Ishikawa (cell line): ENCODE measurements around the gene CLMN.

Experiments
- CEBPB ChIP-seq: IDR thresholded peaks from 2 replicates; pipeline ENCODE4 v1.6.1; 2012
- CREB1 ChIP-seq: IDR thresholded peaks from 2 replicates; pipeline ENCODE4 v1.6.1; 2012; ENCODE audit warnings: low read depth
- EGR1 ChIP-seq: IDR thresholded peaks from 2 replicates; pipeline ENCODE4 v1.6.1; 2012
- EP300 ChIP-seq: IDR thresholded peaks from 2 replicates; pipeline ENCODE4 v1.6.1; 2012; ENCODE audit warnings: borderline replicate concordance
- FOXM1 ChIP-seq: IDR thresholded peaks from 2 replicates; pipeline ENCODE4 v1.6.1; 2012; ENCODE audit warnings: low read depth, borderline replicate concordance
- MAX ChIP-seq: IDR thresholded peaks from 2 replicates; pipeline ENCODE4 v1.6.1; 2012
- NFIC ChIP-seq: IDR thresholded peaks from 2 replicates; pipeline ENCODE4 v1.6.1; 2012
- RAD21 ChIP-seq: IDR thresholded peaks from 2 replicates; pipeline ENCODE4 v1.6.1; 2012; ENCODE audit warnings: low read depth
- REST ChIP-seq: IDR thresholded peaks from 2 replicates; pipeline ENCODE4 v1.6.1; 2012; ENCODE audit warnings: low read depth, mild to moderate bottlenecking
- TAF1 ChIP-seq: IDR thresholded peaks from 2 replicates; pipeline ENCODE4 v1.6.1; 2012; ENCODE audit warnings: low read depth, mild to moderate bottlenecking
- TCF12 ChIP-seq: IDR thresholded peaks from 2 replicates; pipeline ENCODE4 v1.6.1; 2012; ENCODE audit warnings: low read depth
- TEAD4 ChIP-seq: IDR thresholded peaks from 2 replicates; pipeline ENCODE4 v1.6.1; 2012
- USF1 ChIP-seq: IDR thresholded peaks from 2 replicates; pipeline ENCODE4 v1.6.1; 2012
- YY1 ChIP-seq: IDR thresholded peaks from 2 replicates; pipeline ENCODE4 v1.6.1; 2012; ENCODE audit warnings: low read depth
- ZBTB7A ChIP-seq: IDR thresholded peaks from 2 replicates; pipeline ENCODE4 v1.6.1; 2012; ENCODE audit warnings: low read depth

CLMN gene

GRCh38 chr14:95337041-95337595 is 17.4 kb upstream of the CLMN start:
- TF ChIP-seq REST, result no peak
- TF ChIP-seq TEAD4, result no peak
- no peak for TF ChIP-seq USF1
- no peak for TF ChIP-seq CEBPB
- no peak for TF ChIP-seq ZBTB7A
- no peak for TF ChIP-seq RAD21
- TF ChIP-seq MAX, result no peak
- no peak for TF ChIP-seq CREB1
- no peak for TF ChIP-seq FOXM1
- TF ChIP-seq YY1, result no peak

DNA sequence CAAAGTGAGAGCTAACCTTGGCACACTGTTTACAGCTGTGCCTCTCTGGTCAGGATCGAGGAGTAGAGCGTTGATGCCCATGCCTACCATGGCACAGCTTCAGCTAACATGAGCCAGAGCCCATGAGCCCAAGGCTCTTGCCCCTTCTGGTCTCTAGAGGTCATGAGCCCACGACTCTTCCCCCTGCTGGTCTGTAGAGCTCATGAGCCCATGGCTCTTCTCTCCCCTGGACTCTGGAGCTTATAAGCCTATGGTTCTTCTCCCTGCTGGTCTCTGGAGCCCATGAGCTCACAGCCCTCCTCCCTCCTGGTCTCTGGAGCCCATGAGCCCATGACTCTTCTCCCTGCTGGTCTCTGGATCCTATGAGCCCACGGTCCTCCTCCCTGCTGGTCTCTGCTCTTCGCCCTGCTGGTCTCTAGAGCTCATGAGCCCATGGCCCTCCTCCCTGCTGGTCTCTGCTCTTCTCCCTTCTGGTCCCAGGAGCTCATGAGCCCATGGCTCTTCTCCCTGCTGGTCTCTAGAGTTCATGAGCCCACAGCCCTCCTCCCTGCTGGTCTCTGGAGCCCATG is 16.6 kb upstream of the CLMN start:
- TF ChIP-seq TAF1 (no peak), TEAD4 (no peak), ZBTB7A (no peak)

DNA sequence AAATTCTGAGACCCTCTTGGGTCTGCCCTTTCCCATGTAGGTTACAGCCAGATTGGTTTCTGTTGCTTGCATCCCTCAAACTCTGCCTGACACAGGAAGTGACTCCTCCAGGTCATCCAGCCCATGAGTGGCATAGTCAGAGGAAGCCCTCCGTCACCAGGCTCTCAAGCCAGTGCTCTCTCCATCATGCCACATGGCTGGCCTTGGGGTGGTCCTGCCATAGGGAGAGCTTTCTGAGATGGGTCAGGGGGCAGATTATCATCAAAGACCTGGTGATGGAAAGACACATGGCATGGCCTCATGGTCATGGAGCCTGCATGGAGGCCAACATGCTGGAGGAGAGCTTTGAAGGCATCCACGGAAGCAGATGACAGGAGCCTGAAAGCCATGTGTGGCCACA is 15.4 kb upstream of the CLMN start:
- TF ChIP-seq CEBPB (no peak), USF1 (no peak), TEAD4 (no peak), ZBTB7A (no peak), TAF1 (no peak), YY1 (no peak), CREB1 (no peak), FOXM1 (no peak), TCF12 (no peak), EP300 (no peak), NFIC (no peak), EGR1 (no peak), RAD21 (no peak), REST (no peak)

GRCh38 chr14:95334044-95334443 is 14.3 kb upstream of the CLMN start:
- no peak for TF ChIP-seq CREB1
- TF ChIP-seq YY1, result no peak
- no peak for TF ChIP-seq CEBPB
- no peak for TF ChIP-seq USF1
- no peak for TF ChIP-seq NFIC
- TF ChIP-seq MAX, result no peak
- TF ChIP-seq TEAD4, result no peak
- no peak for TF ChIP-seq ZBTB7A

- TF ChIP-seq TAF1 (no peak), RAD21 (no peak), FOXM1 (no peak), TEAD4 (no peak), CREB1 (no peak), USF1 (no peak), TCF12 (no peak), ZBTB7A (no peak), NFIC (no peak), CEBPB (no peak), EP300 (no peak), REST (no peak), MAX (no peak)
These were observed 12.9 kb upstream of the CLMN start for GRCh38 chr14:95332641-95333040.
